Kidney (tissue), 14 donors: Measurements from ENCODE around the gene STK32A. TPM values are rescaled to one million over a fixed set of nuclear protein-coding genes. Genes with fewer than 3 reads are reported as not detected.

Source experiments
- DNase-seq, 5 donors: peaks; one replicate each; pipeline ENCODE4 v3.0.0-alpha.2; 2013 to 2020
- FAIRE-seq: peaks from 2 replicates; lab custom pipeline; 2012; peaks lifted over from hg19 to GRCh38; lab: Jason Lieb, UNC
- H3K27ac ChIP-seq, 2 donors: one replicate each; pipeline ENCODE4 v1.7.0; 2013; ENCODE audit warnings: low read depth in 2 of 2, low read length in 2 of 2, inconsistent platforms in 1 of 2
- H3K27me3 ChIP-seq: one replicate; pipeline ENCODE4 v1.7.1; 2013; ENCODE audit warnings: low read length, inconsistent platforms; ENCODE audit not compliant: control insufficient read depth, insufficient read depth
- H3K36me3 ChIP-seq, 3 donors: one replicate each; pipeline versions ENCODE4 v1.7.0 to v1.7.1; 2013; ENCODE audit warnings: low read length in 3 of 3, control low read depth in 1 of 3, inconsistent platforms in 1 of 3; ENCODE audit not compliant: insufficient read depth in 3 of 3, control insufficient read depth in 2 of 3
- H3K4me1 ChIP-seq, 3 donors: one replicate each; pipeline versions ENCODE4 v1.7.0 to v1.7.1; 2013; ENCODE audit warnings: low read length in 3 of 3, inconsistent platforms in 1 of 3, low read depth in 1 of 3; ENCODE audit not compliant: control insufficient read depth in 2 of 3, insufficient read depth in 2 of 3
- H3K4me3 ChIP-seq, 3 donors: one replicate each; pipeline versions ENCODE4 v1.7.0 to v1.8.1; 2013; ENCODE audit warnings: low read length in 3 of 3, control low read depth in 1 of 3, inconsistent platforms in 1 of 3
- H3K9ac ChIP-seq, 3 donors: one replicate each; pipeline versions ENCODE4 v1.7.0 to v1.7.1; 2013; ENCODE audit warnings: low read length in 3 of 3, control low read depth in 1 of 3, inconsistent platforms in 1 of 3
- H3K9me3 ChIP-seq, 3 donors: one replicate each; pipeline versions ENCODE4 v1.7.0 to v1.7.1; 2013; ENCODE audit warnings: low read length in 3 of 3, control low read depth in 1 of 3, inconsistent platforms in 1 of 3; ENCODE audit not compliant: control insufficient read depth in 2 of 3, insufficient read depth in 1 of 3
- CTCF ChIP-seq: IDR thresholded peaks from 3 replicates; pipeline ENCODE4 v1.5.1; 2012; ENCODE audit warnings: mild to moderate bottlenecking, moderate library complexity, borderline replicate concordance; ENCODE audit not compliant: insufficient read depth; ENCODE audit errors: extremely low read depth
- intact Hi-C: fragments of 100-400 bp; cut with DNase I; formaldehyde crosslinking; loops from one replicate; pipeline ENCODE4 v1.11.1; 2022
- polyA plus RNA-seq: library from polyadenylated mRNA; stranded (reverse); fragments of 350-450 nt; fragmentation: Illumina TruSeq; extraction: RNeasy Lipid Tissue Mini Kit (QIAGEN cat#74804); gene quantifications from one replicate; pipeline ENCODE4 v1.2.3, GENCODE V29; 2014; ENCODE audit warnings: low read depth, low replicate concordance; ENCODE audit not compliant: insufficient read depth
- total RNA-seq: library from RNA; stranded (reverse); fragmentation: NEBNext Ultra II Directional; extraction: Animal tissue kit (Norgen Biotek cat#: 25700); gene quantifications from one replicate; pipeline ENCODE4 v1.2.1, GENCODE V29; 2021
- donor health status: control.
- donor health status: control.
- donor health status: control.
- donor health status: control.
- donor health status: control.
- donor health status: DM: yes; HTN: yes; CAD: no.
- donor health status: Normal renal cell carcinoma (clear cell type).

The STK32A gene
- total and polyA plus RNA-seq, 2 donors from 2014 or later = 7.8 to 8.6 TPM

GRCh38 chr5:147430628-147431027 lies 195.8 kb downstream of the STK32A start:
- TF ChIP-seq CTCF = no peak
- no peaks in the 10 kb centered on the region for H3K27me3 ChIP-seq
- H3K9me3 ChIP-seq = no peaks in the 10 kb centered on the region
- no peak overlapping the region for H3K9ac ChIP-seq
- H3K27ac ChIP-seq = no peak overlapping the region
- no peak overlapping the region for H3K4me3 ChIP-seq
- no peaks in the 10 kb centered on the region for H3K4me1 ChIP-seq
- intact Hi-C loops = no loop called here
- no peaks in the 10 kb centered on the region for H3K36me3 ChIP-seq
- FAIRE-seq (no peak), DNase-seq (no peak)

GRCh38 chr5:147431586-147431985 lies 196.8 kb downstream of the STK32A start:
- intact Hi-C loops = no loop called here
- Histone ChIP-seq H3K27ac (no peak overlapping the region), H3K9me3 (no peaks in the 10 kb centered on the region), H3K36me3 (no peaks in the 10 kb centered on the region), H3K4me1 (no peaks in the 10 kb centered on the region), H3K4me3 (no peak overlapping the region), H3K9ac (no peak overlapping the region), H3K27me3 (no peaks in the 10 kb centered on the region)
- no peak for TF ChIP-seq CTCF
- DNase-seq = no peak
- FAIRE-seq = no peak

- DNase-seq = no peak
- no peak for FAIRE-seq
- no peaks in the 10 kb centered on the region for H3K4me1 ChIP-seq
- H3K36me3 ChIP-seq = no peaks in the 10 kb centered on the region
- H3K4me3 ChIP-seq = no peak overlapping the region
- intact Hi-C loops = no loop called here
- H3K9ac ChIP-seq = no peak overlapping the region
- H3K9me3 ChIP-seq = no peaks in the 10 kb centered on the region
- no peaks in the 10 kb centered on the region for H3K27me3 ChIP-seq
- H3K27ac ChIP-seq = no peak overlapping the region
- no peak for TF ChIP-seq CTCF
Measured at GRCh38 chr5:147432323-147432722, 197.5 kb downstream of the STK32A start.

- no peak overlapping the region for H3K4me3 ChIP-seq
- no peaks in the 10 kb centered on the region for H3K4me1 ChIP-seq
- no peak for FAIRE-seq
Measured at GRCh38 chr5:147434049-147434448, 199.2 kb downstream of the STK32A start.

More at GRCh38 chr5:147434049-147434448, 199.2 kb downstream of the STK32A start:
- intact Hi-C loops = no loop called here
- no peaks in the 10 kb centered on the region for H3K27me3 ChIP-seq
- H3K36me3 ChIP-seq = no peaks in the 10 kb centered on the region
- no peak for TF ChIP-seq CTCF
- no peak for DNase-seq
- H3K9me3 ChIP-seq = no peaks in the 10 kb centered on the region
- H3K27ac ChIP-seq = no peak overlapping the region
- no peak overlapping the region for H3K9ac ChIP-seq
